OCI-LY1 (cell line): Measurements from ENCODE around the gene RASAL2.

ENCODE experiments used
- H2AFZ ChIP-seq: fragments of 200-600 bp; sonication (generic), shearing (Covaris generic); 2 replicates; pipeline ENCODE4 v1.6.0; 2014; ENCODE audit warnings: antibody characterized with exemption, mild to moderate bottlenecking, low read length
- H3F3A ChIP-seq: fragments of 200-600 bp; sonication (generic), shearing (Covaris generic); 2 replicates; pipeline ENCODE4 v1.6.0; 2014; ENCODE audit warnings: mild to moderate bottlenecking, antibody characterized with exemption, low read length, moderate library complexity; ENCODE audit not compliant: insufficient read depth
- H3K27ac ChIP-seq: fragments of 200-600 bp; sonication (generic); 2 replicates; pipeline ENCODE4 v1.5.1; 2014; ENCODE audit warnings: low read length, mixed run types, mild to moderate bottlenecking, low read depth; ENCODE audit not compliant: poor library complexity, severe bottlenecking
- H3K27me3 ChIP-seq: fragments of 200-600 bp; sonication (generic); 2 replicates; pipeline ENCODE4 v1.6.0; 2014; ENCODE audit warnings: antibody characterized with exemption, mild to moderate bottlenecking, low read length, moderate library complexity; ENCODE audit not compliant: insufficient read depth
- H3K36me3 ChIP-seq: fragments of 200-600 bp; sonication (generic); 2 replicates; pipeline ENCODE4 v1.6.1; 2014; ENCODE audit warnings: mild to moderate bottlenecking, antibody characterized with exemption, low read length, moderate library complexity, mixed read lengths; ENCODE audit not compliant: insufficient read depth
- H3K4me1 ChIP-seq: fragments of 200-600 bp; sonication (generic); 2 replicates; pipeline ENCODE4 v1.5.1; 2014; ENCODE audit warnings: mild to moderate bottlenecking, low read length, moderate library complexity; ENCODE audit not compliant: insufficient read depth, severe bottlenecking
- H3K4me2 ChIP-seq: fragments of 200-600 bp; sonication (generic), shearing (Covaris generic); 2 replicates; pipeline ENCODE4 v1.6.1; 2014; ENCODE audit warnings: low read length
- H3K4me3 ChIP-seq: fragments of 200-600 bp; sonication (generic); 2 replicates; pipeline ENCODE4 v1.5.1; 2014; ENCODE audit warnings: low read length, low read depth, mild to moderate bottlenecking, mixed read lengths; ENCODE audit not compliant: poor library complexity, severe bottlenecking
- H3K79me2 ChIP-seq: fragments of 200-600 bp; shearing (Covaris generic); 2 replicates; pipeline ENCODE4 v1.6.1; 2016; ENCODE audit warnings: mixed run types, low read length, mixed read lengths; ENCODE audit not compliant: insufficient read depth
- H3K9ac ChIP-seq: fragments of 200-600 bp; sonication (generic), shearing (Covaris generic); 2 replicates; pipeline ENCODE4 v1.6.1; 2014; ENCODE audit warnings: mild to moderate bottlenecking, low read length, mixed read lengths
- H3K9me2 ChIP-seq: fragments of 200-600 bp; sonication (generic), shearing (Covaris generic); 2 replicates; pipeline ENCODE4 v1.6.1; 2014; ENCODE audit warnings: low read depth, mild to moderate bottlenecking, low read length, mixed read lengths
- H3K9me3 ChIP-seq: fragments of 200-600 bp; shearing (Covaris generic); 2 replicates; pipeline ENCODE4 v1.6.1; 2014; ENCODE audit warnings: low read length, mixed read lengths
- H4K20me1 ChIP-seq: fragments of 200-600 bp; sonication (generic), shearing (Covaris generic); 2 replicates; pipeline ENCODE4 v1.6.0; 2016; ENCODE audit warnings: mild to moderate bottlenecking, low read length; ENCODE audit not compliant: insufficient read depth
- EZH2 ChIP-seq: fragments of 200-600 bp; sonication (generic), shearing (Covaris generic); IDR thresholded peaks from 2 replicates; pipeline ENCODE4 v1.8.0; 2017; ENCODE audit warnings: borderline replicate concordance, mixed run types, mild to moderate bottlenecking, antibody characterized with exemption, low read length, moderate library complexity, mixed read lengths
- TF ChIP-seq, protein P1 (sequence below): fragments of 200-600 bp; sonication (generic), shearing (Covaris generic); IDR thresholded peaks from 2 replicates; pipeline ENCODE4 v1.5.1; 2017; ENCODE audit warnings: mild to moderate bottlenecking, antibody characterized with exemption, low read length, moderate library complexity, mixed read lengths

RASAL2 gene

GRCh38 chr1:178060789-178061556, 32.9 kb upstream of the RASAL2 start:
- no peaks in the 10 kb centered on the region for H3K27me3 ChIP-seq
- H3K4me1 ChIP-seq, result no peaks in the 10 kb centered on the region
- H2AFZ ChIP-seq, result no peak overlapping the region
- H3K4me3 ChIP-seq, result no peak overlapping the region
- H4K20me1 ChIP-seq, result no peaks in the 10 kb centered on the region
- no peaks in the 10 kb centered on the region for H3K36me3 ChIP-seq
- no peaks in the 10 kb centered on the region for H3K9me2 ChIP-seq
- H3K9ac ChIP-seq, result no peak overlapping the region
- H3K4me2 ChIP-seq, result no peak overlapping the region
- no peaks in the 10 kb centered on the region for H3K9me3 ChIP-seq
- no peak for TF ChIP-seq EZH2
- no peak overlapping the region for H3K27ac ChIP-seq
- H3K79me2 ChIP-seq, result no peaks in the 10 kb centered on the region
- no peaks in the 10 kb centered on the region for H3F3A ChIP-seq

- H3K27me3 ChIP-seq, result no peaks in the 10 kb centered on the region
- no peak overlapping the region for H3K4me3 ChIP-seq
- H3K9me2 ChIP-seq, result no peaks in the 10 kb centered on the region
- TF ChIP-seq, protein P1, sequence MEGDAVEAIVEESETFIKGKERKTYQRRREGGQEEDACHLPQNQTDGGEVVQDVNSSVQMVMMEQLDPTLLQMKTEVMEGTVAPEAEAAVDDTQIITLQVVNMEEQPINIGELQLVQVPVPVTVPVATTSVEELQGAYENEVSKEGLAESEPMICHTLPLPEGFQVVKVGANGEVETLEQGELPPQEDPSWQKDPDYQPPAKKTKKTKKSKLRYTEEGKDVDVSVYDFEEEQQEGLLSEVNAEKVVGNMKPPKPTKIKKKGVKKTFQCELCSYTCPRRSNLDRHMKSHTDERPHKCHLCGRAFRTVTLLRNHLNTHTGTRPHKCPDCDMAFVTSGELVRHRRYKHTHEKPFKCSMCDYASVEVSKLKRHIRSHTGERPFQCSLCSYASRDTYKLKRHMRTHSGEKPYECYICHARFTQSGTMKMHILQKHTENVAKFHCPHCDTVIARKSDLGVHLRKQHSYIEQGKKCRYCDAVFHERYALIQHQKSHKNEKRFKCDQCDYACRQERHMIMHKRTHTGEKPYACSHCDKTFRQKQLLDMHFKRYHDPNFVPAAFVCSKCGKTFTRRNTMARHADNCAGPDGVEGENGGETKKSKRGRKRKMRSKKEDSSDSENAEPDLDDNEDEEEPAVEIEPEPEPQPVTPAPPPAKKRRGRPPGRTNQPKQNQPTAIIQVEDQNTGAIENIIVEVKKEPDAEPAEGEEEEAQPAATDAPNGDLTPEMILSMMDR, result no peak
- TF ChIP-seq EZH2, result no peak
- H3K79me2 ChIP-seq, result no peaks in the 10 kb centered on the region
- H3K36me3 ChIP-seq, result no peaks in the 10 kb centered on the region
- no peak overlapping the region for H3K9ac ChIP-seq
- no peak overlapping the region for H2AFZ ChIP-seq
- H3K27ac ChIP-seq, result no peak overlapping the region
- H3K4me2 ChIP-seq, result no peak overlapping the region
- no peaks in the 10 kb centered on the region for H3K4me1 ChIP-seq
- no peaks in the 10 kb centered on the region for H3F3A ChIP-seq
- H4K20me1 ChIP-seq, result no peaks in the 10 kb centered on the region
- no peaks in the 10 kb centered on the region for H3K9me3 ChIP-seq
These were observed 32.3 kb upstream of the RASAL2 start for GRCh38 chr1:178061620-178062019.

GRCh38 chr1:178064191-178064821, 29.6 kb upstream of the RASAL2 start:
- H3K9me2 ChIP-seq, result no peaks in the 10 kb centered on the region
- H4K20me1 ChIP-seq, result no peaks in the 10 kb centered on the region
- H3K27ac ChIP-seq, result no peak overlapping the region
- TF ChIP-seq, protein P1, result no peak
- no peaks in the 10 kb centered on the region for H3K27me3 ChIP-seq
- no peak overlapping the region for H2AFZ ChIP-seq
- no peaks in the 10 kb centered on the region for H3F3A ChIP-seq
- H3K79me2 ChIP-seq, result no peaks in the 10 kb centered on the region
- H3K36me3 ChIP-seq, result no peaks in the 10 kb centered on the region
- H3K4me3 ChIP-seq, result no peak overlapping the region
- H3K4me1 ChIP-seq, result no peaks in the 10 kb centered on the region
- no peaks in the 10 kb centered on the region for H3K9me3 ChIP-seq
- no peak overlapping the region for H3K4me2 ChIP-seq
- H3K9ac ChIP-seq, result no peak overlapping the region

DNA sequence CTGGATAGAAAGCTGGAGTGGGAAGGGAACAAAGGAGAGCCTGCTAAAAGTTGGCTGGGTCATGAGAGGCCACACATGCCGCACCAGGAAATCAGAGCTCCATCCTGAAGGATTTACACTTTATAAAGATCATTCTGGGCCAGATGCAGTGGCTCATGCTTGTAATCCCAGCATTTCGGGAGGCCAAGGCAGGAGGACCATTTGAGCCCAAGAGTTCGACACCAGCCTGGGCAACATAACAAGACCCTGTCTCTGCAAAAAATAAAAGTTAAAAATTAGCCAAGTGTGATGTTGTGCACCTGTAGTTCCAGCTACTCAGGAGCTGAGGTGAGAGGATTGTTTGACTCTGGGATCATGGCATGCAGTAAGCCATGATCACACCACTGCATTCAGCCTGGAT, 28.7 kb upstream of the RASAL2 start:
- Histone ChIP-seq H3F3A (no peaks in the 10 kb centered on the region), H3K4me2 (no peak overlapping the region)

More for the DNA sequence above, 28.7 kb upstream of the RASAL2 start:
- Histone ChIP-seq H3K36me3 (no peaks in the 10 kb centered on the region), H3K9me2 (no peaks in the 10 kb centered on the region), H3K9me3 (no peaks in the 10 kb centered on the region), H3K9ac (no peak overlapping the region), H2AFZ (no peak overlapping the region), H3K4me3 (no peak overlapping the region), H3K27ac (no peak overlapping the region), H3K79me2 (no peaks in the 10 kb centered on the region), H4K20me1 (no peaks in the 10 kb centered on the region), H3K4me1 (no peaks in the 10 kb centered on the region), H3K27me3 (no peaks in the 10 kb centered on the region)
- no peak for TF ChIP-seq EZH2
- TF ChIP-seq, protein P1, result no peak
